Measurements from ENCODE around the gene MAPK10.

The MAPK10 gene

GRCh38 chr4:86272669-86273068, 87.2 kb downstream of the MAPK10 start:
- DNase-seq: no peak

GRCh38 chr4:86271057-86271456, 88.8 kb downstream of the MAPK10 start:
- DNase-seq: no peak

- DNase-seq: no peak
Measured at GRCh38 chr4:86269354-86269753, 90.5 kb downstream of the MAPK10 start.

GRCh38 chr4:86264241-86264640, 95.6 kb downstream of the MAPK10 start:
- no peak for DNase-seq

- no peak for DNase-seq
Measured at GRCh38 chr4:86261636-86262035, 98.2 kb downstream of the MAPK10 start.

- DNase-seq: no peak
Measured at GRCh38 chr4:86256086-86256485, 103.8 kb downstream of the MAPK10 start.

GRCh38 chr4:86250619-86251018, 109.2 kb downstream of the MAPK10 start:
- no peak for DNase-seq

GRCh38 chr4:86250006-86250405, 109.8 kb downstream of the MAPK10 start:
- no peak for DNase-seq

- no peak for DNase-seq
Measured at GRCh38 chr4:86249074-86249473, 110.8 kb downstream of the MAPK10 start.

GRCh38 chr4:86247906-86248305, 111.9 kb downstream of the MAPK10 start:
- no peak for DNase-seq

- DNase-seq: no peak
Measured at GRCh38 chr4:86247320-86247719, 112.5 kb downstream of the MAPK10 start.

GRCh38 chr4:86243750-86244149, 116.1 kb downstream of the MAPK10 start:
- DNase-seq: no peak

- no peak for DNase-seq
Measured at GRCh38 chr4:86242677-86243076, 117.2 kb downstream of the MAPK10 start.

- no peak for DNase-seq
Measured at GRCh38 chr4:86235549-86235948, 124.3 kb downstream of the MAPK10 start.

- no peak for DNase-seq
Measured at GRCh38 chr4:86233681-86234080, 126.2 kb downstream of the MAPK10 start.

GRCh38 chr4:86233090-86233489, 126.8 kb downstream of the MAPK10 start:
- DNase-seq: no peak

GRCh38 chr4:86223472-86223871, 136.4 kb downstream of the MAPK10 start:
- no peak for DNase-seq

- no peak for DNase-seq
Measured at GRCh38 chr4:86221002-86221401, 138.9 kb downstream of the MAPK10 start.

GRCh38 chr4:86220121-86220520, 139.7 kb downstream of the MAPK10 start:
- DNase-seq: no peak

- DNase-seq: no peak
Measured at GRCh38 chr4:86218746-86219473, 140.9 kb downstream of the MAPK10 start.

- DNase-seq: no peak
Measured at GRCh38 chr4:86203176-86203575, 156.7 kb downstream of the MAPK10 start.

GRCh38 chr4:86185659-86186058, 174.2 kb downstream of the MAPK10 start:
- no peak for DNase-seq

GRCh38 chr4:86184901-86185285, 175.0 kb downstream of the MAPK10 start:
- DNase-seq: no peak

GRCh38 chr4:86184216-86184900, 175.5 kb downstream of the MAPK10 start:
- no peak for DNase-seq

- DNase-seq: no peak
Measured at GRCh38 chr4:86181585-86181984, 178.3 kb downstream of the MAPK10 start.
